Gastroesophageal sphincter (tissue), 3 donors: ENCODE data around the gene SUGCT.

Source experiments
- CTCF ChIP-seq, 4 experiments: fragments of 200-600 bp in 2 of 4; fragments of 450-650 bp in 2 of 4; sonication (generic) in 1 of 4; IDR thresholded peaks; one replicate each; pipeline ENCODE4 v1.5.1; 2017 to 2019; ENCODE audit warnings: antibody characterized with exemption in 4 of 4, mild to moderate bottlenecking in 2 of 4, moderate library complexity in 2 of 4
- EP300 ChIP-seq: sonication (generic); formaldehyde crosslinking; IDR thresholded peaks from one replicate; pipeline ENCODE4 v1.6.1; 2017; ENCODE audit warnings: antibody characterized with exemption, mild to moderate bottlenecking
- POLR2AphosphoS5 ChIP-seq: sonication (generic); formaldehyde crosslinking; IDR thresholded peaks from one replicate; pipeline ENCODE4 v1.6.1; 2017; ENCODE audit warnings: antibody characterized with exemption

DNA sequence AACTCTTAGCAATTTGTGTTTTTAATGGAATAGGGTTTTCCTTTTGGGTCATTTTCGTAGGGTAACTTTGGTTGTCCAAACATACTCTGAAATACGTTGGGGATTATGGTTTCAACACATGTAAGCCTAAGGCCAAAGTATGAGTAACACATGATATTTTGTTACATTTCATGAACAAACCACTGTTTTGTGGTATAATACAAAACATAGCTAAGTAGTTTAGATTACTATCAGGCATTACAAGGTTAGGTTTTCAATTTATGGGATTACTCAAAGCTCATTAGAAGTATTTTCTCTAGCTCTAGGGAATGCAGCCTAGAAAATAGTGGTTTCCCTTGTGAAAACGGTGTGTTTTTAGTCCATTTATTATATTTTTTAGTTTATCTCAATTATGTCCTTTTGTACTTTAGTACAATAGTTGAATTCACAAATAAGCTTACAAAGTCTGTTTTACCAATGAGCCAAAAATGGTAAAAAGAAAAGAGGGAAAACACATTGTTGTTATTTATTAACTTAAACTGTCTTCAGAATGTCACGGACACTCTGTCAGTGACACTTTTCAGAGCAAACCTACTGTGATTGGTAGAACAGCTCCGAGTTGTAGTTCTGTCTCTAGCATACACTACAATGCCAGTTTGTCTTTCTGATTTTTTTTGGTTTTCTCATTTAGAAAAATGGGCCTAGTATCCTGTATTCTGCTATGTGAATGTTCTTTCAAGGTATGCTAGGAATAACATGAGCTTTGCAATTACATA, 473.7 kb downstream of the SUGCT start:
- TF ChIP-seq CTCF (IDR thresholded peaks at IDR 0.05) (no peak), EP300 (no peak), POLR2AphosphoS5 (no peak)
